HG03095 (cell line): ENCODE results near the gene NUMA1.

ENCODE experiments used
- ATAC-seq: cut with Tn5 transposase; IDR thresholded peaks from one replicate; pipeline ENCODE4 v1.9.1; 2021; ENCODE audit warnings: moderate library complexity; ENCODE audit not compliant: unreplicated experiment

The NUMA1 gene

GRCh38 chr11:72080326-72081183 lies at the start of gene NUMA1, which contains the start of gene LRRC51:
Gene NUMA1 (minus strand): TSS chr11:72080542. CDS start chr11:72035943, 44,599 bp downstream.
Gene LRRC51 (plus strand): TSS chr11:72080850. CDS start chr11:72089084, 8,234 bp downstream.
- peak; percentile 92 for ATAC-seq

- ATAC-seq = no peak
These were observed 49.0 kb upstream of the NUMA1 start for GRCh38 chr11:72129381-72129780.

- no peak for ATAC-seq
These were observed 47.6 kb upstream of the NUMA1 start for GRCh38 chr11:72127923-72128322.

- ATAC-seq = no peak
These were observed 45.6 kb upstream of the NUMA1 start for GRCh38 chr11:72125956-72126355.

GRCh38 chr11:72124046-72124445 lies 43.7 kb upstream of the NUMA1 start:
- ATAC-seq = no peak

GRCh38 chr11:72123117-72123653 lies 42.8 kb upstream of the NUMA1 start:
- ATAC-seq = no peak

- ATAC-seq = no peak
These were observed 42.3 kb upstream of the NUMA1 start for GRCh38 chr11:72122607-72123006.

GRCh38 chr11:72120930-72121329 lies 40.6 kb upstream of the NUMA1 start:
- ATAC-seq = no peak

- no peak for ATAC-seq
These were observed 38.9 kb upstream of the NUMA1 start for GRCh38 chr11:72119198-72119597.

- ATAC-seq = no peak
These were observed 35.8 kb upstream of the NUMA1 start for GRCh38 chr11:72116019-72116755.

- ATAC-seq = no peak
These were observed 34.2 kb upstream of the NUMA1 start for GRCh38 chr11:72114570-72114969.

GRCh38 chr11:72112978-72113808 lies 32.9 kb upstream of the NUMA1 start:
- ATAC-seq = no peak

- peak; percentile 85 for ATAC-seq
These were observed 32.0 kb upstream of the NUMA1 start, which contains the start of gene ANAPC15 for GRCh38 chr11:72112143-72112977. Gene ANAPC15 (minus strand): TSS chr11:72112695. CDS start chr11:72111276, 1,419 bp downstream.

- no peak for ATAC-seq
These were observed 31.2 kb upstream of the NUMA1 start for GRCh38 chr11:72111300-72112142.

- ATAC-seq = no peak
These were observed 25.5 kb upstream of the NUMA1 start, which contains the start of gene TOMT for GRCh38 chr11:72105888-72106287. Gene TOMT (plus strand): TSS chr11:72105924. CDS start chr11:72105952, 28 bp downstream.

GRCh38 chr11:72103754-72104167 lies 23.4 kb upstream of the NUMA1 start:
- no peak for ATAC-seq

- peak; percentile 73 for ATAC-seq
These were observed 22.8 kb upstream of the NUMA1 start, which contains the start of gene LAMTOR1 for GRCh38 chr11:72102946-72103753. Gene LAMTOR1 (minus strand): TSS chr11:72103297. CDS start chr11:72103224, 73 bp downstream.

GRCh38 chr11:72102631-72102945 lies 22.2 kb upstream of the NUMA1 start:
- ATAC-seq = no peak
